Mononuclear cell (primary cell): ENCODE data around the gene GAK. TPM values are rescaled to one million over a fixed set of nuclear protein-coding genes. Genes with fewer than 3 reads are reported as not detected.
"Not testable (repeated sequence)": the region's sequence is repeated elsewhere in the genome, so short reads cannot be mapped to it uniquely, and the experiment has no call there.

Source experiments
- H3K27me3 ChIP-seq: 2 replicates; pipeline ENCODE4 v1.6.0; 2011; ENCODE audit warnings: low read length, control low read depth; ENCODE audit not compliant: insufficient read depth
- H3K4me1 ChIP-seq: 2 replicates; pipeline ENCODE4 v1.5.1; 2011; ENCODE audit warnings: mild to moderate bottlenecking, low read length, control low read depth; ENCODE audit not compliant: insufficient read depth
- H3K4me3 ChIP-seq: 2 replicates; pipeline ENCODE4 v1.5.1; 2011; ENCODE audit warnings: mild to moderate bottlenecking, low read length, moderate library complexity
- H3K9me3 ChIP-seq: 2 replicates; pipeline ENCODE4 v1.5.1; 2011; ENCODE audit warnings: low read depth, mild to moderate bottlenecking, control low read depth, low read length
- total RNA-seq: library from RNA; depleted of rRNA; stranded (reverse); fragments of >200 nt; gene quantifications from one replicate; pipeline ENCODE4 v1.2.3, GENCODE V29; 2012

The GAK gene
- total RNA-seq, 1 donor = 62.2 TPM

GRCh38 chr4:949656-950055 lies 17.5 kb upstream of the GAK start:
- Histone ChIP-seq H3K27me3 (no peaks in the 10 kb centered on the region), H3K4me1 (no peaks in the 10 kb centered on the region), H3K4me3 (no peak overlapping the region), H3K9me3 (no peaks in the 10 kb centered on the region)

DNA sequence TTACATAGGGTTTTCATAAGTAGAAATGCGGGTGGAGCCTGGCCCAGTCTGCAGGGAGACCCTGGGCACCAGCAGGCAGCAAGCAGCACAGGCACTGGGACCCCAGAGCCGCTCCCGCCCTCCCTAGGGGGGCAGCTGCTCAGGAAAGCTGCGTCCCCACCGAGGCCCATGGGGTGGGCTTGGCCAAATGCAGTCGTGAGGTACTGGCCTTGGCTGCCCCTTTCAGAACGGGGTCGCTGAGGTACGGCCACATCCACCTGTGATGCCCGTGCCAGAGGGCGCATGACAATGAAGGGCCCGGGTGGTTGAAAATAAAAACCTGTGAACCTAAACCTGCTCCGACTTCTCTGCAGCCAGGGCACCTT lies 16.8 kb upstream of the GAK start:
- no peaks in the 10 kb centered on the region for H3K4me1 ChIP-seq
- H3K27me3 ChIP-seq = no peaks in the 10 kb centered on the region
- H3K4me3 ChIP-seq = no peak overlapping the region
- H3K9me3 ChIP-seq = no peaks in the 10 kb centered on the region

DNA sequence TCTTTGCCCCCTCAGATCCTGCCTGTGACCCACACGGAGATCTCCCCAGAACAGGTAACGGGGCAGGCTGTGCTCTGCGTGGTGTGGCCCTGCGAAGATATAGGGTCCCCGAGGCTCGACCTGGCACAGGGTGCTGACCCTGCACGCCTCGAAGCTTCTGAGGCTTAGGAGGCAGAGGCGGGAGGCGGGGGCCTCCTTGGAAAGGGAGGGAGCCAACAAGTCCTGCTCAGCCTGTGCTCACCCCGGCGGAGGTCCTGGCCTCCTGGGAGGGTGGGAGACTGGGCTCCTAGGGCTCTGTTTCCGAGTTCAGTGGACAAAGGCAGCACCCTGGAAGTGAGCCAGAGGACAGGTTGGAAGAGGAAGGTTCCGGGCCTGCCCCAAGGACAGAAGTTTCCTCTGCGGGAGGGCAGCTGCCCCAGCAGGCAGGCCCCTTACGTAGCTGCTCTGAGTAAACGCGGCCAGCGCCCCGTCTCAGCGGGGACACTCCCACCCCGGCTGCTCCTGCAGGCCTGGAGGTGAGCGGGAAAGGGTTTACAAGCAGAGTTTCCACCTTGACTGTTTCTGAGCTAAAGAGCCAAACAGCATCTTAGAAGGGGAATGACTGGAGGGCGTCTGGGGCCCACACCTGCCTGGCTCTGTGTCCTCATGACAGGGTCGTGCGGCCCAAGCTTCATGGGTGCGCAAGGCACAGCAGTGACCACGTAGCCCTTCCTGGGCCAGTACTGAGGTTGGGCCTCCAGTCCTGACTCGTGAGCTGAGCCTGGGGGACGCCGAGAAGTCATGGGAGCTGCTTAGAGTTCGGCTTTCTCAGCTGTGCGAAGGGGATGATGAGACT lies 16.2 kb upstream of the GAK start:
- Histone ChIP-seq H3K27me3 (no peaks in the 10 kb centered on the region), H3K4me3 (no peak overlapping the region), H3K9me3 (no peaks in the 10 kb centered on the region), H3K4me1 (no peaks in the 10 kb centered on the region)

DNA sequence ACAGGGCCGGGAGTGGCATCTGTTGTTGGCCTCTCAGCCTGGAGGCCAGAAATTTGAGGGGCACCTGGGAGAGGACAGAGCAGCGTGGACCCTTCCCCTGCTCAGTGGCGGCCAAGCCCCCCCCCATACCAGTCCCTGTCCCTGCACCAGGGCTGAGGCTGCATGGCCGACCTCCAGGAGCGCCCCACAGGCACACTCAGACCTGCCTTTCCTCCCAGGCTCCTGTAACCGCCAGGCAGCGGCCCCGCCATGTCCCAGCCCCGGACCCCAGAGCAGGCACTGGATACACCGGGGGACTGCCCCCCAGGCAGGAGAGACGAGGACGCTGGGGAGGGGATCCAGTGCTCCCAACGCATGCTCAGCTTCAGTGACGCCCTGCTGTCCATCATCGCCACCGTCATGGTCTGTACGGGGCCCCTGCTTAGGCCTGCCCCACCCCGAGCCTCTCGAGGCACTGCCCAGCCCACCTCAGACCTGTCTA lies 15.4 kb upstream of the GAK start:
- Histone ChIP-seq H3K9me3 (no peaks in the 10 kb centered on the region), H3K27me3 (no peaks in the 10 kb centered on the region), H3K4me1 (no peaks in the 10 kb centered on the region), H3K4me3 (no peak overlapping the region)

DNA sequence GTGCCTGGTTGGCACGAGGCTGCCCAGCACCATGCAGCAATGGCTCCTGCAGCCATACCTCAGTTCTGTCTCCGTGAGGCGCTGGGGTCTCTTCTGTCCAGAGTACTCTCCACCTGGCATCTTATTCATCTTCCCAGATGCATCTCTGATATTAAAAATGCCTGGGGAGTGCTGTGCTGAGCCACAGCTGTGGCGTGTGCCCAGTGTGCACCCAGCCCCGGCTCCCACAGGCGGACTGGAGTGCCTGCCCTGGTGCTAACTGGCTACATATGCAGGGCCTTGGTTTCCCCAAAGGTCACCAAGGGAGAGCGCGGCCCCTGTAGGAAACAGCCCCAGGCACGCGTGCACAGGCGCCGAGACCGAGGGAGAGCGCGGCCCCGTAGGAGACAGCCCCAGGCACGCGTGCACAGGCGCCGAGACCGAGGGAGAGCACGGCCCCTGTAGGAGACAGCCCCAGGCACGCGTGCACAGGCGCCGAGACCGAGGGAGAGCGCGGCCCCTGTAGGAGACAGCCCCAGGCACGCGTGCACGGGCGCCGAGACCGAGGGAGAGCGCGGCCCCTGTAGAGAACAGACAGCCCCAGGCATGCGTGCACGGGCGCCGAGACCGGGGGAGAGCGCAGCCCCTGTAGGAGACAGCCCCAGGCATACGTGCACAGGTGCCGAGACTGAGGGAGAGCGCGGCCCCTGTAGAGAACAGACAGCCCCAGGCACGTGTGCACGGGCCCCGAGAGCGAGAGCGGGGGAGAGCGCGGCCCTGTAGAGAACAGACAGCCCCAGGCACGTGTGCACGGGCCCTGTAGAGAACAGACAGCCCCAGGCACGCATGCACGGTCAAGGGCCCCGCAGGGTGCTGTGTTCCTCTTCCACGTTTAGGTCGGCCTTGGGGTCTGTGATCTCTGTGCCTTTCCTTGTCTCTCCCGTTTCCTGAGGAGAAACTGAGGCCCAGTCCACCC lies 14.7 kb upstream of the GAK start:
- Histone ChIP-seq H3K27me3 (no peaks in the 10 kb centered on the region), H3K9me3 (no peaks in the 10 kb centered on the region), H3K4me3 (no peak overlapping the region), H3K4me1 (no peaks in the 10 kb centered on the region)

DNA sequence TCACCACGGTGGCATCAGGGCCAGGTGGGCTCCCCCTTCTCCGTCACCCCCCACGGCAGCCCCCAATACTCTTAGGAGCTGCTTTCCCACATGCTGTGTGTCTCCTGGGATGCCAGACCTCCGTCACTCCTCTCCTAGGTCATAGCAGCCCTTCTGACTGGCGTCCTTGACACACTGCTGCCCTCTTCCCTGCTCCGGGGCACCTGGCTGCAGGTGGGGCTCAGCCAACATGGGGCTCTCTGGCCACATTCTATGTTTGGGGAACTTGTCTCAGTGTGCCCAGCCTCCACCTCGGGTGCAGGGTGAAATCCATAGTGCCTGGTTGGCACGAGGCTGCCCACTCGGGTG lies 14.0 kb upstream of the GAK start:
- Histone ChIP-seq H3K4me3 (no peak overlapping the region), H3K4me1 (no peaks in the 10 kb centered on the region), H3K9me3 (no peaks in the 10 kb centered on the region), H3K27me3 (no peaks in the 10 kb centered on the region)

- Histone ChIP-seq H3K27me3 (no peaks in the 10 kb centered on the region), H3K4me3 (no peak overlapping the region), H3K4me1 (no peaks in the 10 kb centered on the region), H3K9me3 (no peaks in the 10 kb centered on the region)
Measured at GRCh38 chr4:945274-946102, 13.4 kb upstream of the GAK start.

DNA sequence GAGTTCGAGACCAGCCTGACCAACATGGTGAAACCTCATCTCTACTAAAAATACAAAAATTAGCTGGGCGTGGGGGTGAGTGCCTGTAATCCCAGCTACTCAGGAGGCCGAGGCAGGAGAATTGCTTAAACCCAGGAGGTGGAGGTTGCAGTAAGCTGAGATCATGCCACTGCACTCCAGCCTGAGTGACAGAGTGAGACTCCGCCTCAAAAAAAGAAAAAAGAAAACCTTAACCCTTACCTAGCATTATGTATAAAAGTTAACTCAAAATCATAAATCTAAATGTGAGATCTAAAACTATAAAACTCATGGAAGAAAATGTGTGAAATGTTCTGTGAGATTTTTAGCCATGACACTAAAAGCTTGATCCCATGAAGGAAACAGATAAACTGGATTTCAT lies 7.4 kb upstream of the GAK start:
- H3K4me1 ChIP-seq = peaks cover 24% of the 10 kb centered on the region
- H3K27me3 ChIP-seq, H3K9me3 ChIP-seq, H3K4me3 ChIP-seq: not testable (repeated sequence)

- Histone ChIP-seq H3K27me3 (no peaks in the 10 kb centered on the region), H3K4me3 (peak overlapping the region; percentile 64), H3K9me3 (no peaks in the 10 kb centered on the region), H3K4me1 (peaks cover 77% of the 10 kb centered on the region)
Measured at GRCh38 chr4:932713-933070, 576 bp upstream of the GAK start.

DNA sequence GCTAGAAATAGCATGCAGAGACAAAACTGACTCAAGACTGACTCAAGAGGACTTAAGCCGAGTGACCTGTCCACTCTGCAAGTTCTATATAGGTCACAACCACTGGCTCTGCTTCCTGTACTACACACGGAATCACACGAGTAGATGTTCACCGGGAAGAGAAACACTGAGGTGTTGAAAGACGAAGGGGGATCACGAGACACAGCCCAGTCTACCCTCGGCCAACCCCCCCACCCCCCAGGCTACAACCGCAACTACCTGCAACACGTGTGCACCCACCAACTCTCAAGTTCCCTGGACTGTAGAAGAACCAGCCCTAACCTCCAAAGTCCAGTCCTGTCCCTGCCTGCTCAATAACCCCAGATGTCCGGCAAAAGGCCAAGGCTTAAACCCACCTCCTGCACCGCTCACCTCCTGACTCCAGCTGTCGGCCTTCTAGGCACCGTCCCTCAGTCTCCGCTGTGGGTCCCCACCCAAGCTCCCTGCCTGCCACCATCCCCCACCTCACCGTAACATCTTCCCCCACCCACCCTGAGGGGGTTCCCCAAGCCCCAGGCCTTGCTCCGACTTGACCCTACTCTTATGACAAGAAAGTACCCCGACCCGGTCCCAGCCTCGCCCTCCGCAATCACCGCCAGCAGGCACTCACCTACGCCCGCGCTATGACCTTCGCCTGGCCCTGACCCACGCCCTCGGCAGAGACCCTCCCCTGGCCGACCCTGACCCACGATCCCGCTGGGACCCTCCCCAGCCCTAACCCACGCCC lies 739 bp downstream of the GAK start:
- Histone ChIP-seq H3K4me3 (peak overlapping the region; percentile 64), H3K4me1 (peaks cover 69% of the 10 kb centered on the region), H3K9me3 (no peaks in the 10 kb centered on the region), H3K27me3 (no peaks in the 10 kb centered on the region)

DNA sequence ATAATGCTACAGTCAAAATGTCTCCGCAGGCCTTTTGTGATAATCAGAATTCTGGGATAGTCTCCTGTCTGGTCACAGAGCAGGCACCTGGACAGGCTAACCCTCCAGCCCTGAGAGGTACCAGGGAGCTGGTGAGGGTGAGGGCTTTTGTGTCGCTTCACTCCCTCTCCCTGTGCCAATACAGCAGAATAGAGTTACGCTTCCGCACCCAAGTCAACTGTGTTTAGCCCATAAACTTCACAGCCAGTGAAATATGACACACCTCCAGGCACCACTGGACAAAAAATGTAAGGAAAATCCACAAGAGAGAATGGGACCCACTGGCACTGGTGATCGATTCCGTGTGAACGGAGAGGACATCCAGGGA lies 1.3 kb downstream of the GAK start:
- no peaks in the 10 kb centered on the region for H3K27me3 ChIP-seq
- H3K9me3 ChIP-seq = no peaks in the 10 kb centered on the region
- peak overlapping the region; percentile 64 for H3K4me3 ChIP-seq
- H3K4me1 ChIP-seq = peaks cover 69% of the 10 kb centered on the region

- Histone ChIP-seq H3K4me1 (peaks cover 73% of the 10 kb centered on the region), H3K9me3 (no peaks in the 10 kb centered on the region), H3K27me3 (no peaks in the 10 kb centered on the region), H3K4me3 (no peak overlapping the region)
Measured at GRCh38 chr4:930028-930551, 2.0 kb downstream of the GAK start.

- Histone ChIP-seq H3K4me1 (peaks cover 73% of the 10 kb centered on the region), H3K9me3 (no peaks in the 10 kb centered on the region), H3K4me3 (no peak overlapping the region), H3K27me3 (no peaks in the 10 kb centered on the region)
Measured at GRCh38 chr4:929096-929765, 2.9 kb downstream of the GAK start.

GRCh38 chr4:927566-927965 lies 4.5 kb downstream of the GAK start:
- H3K9me3 ChIP-seq, H3K4me3 ChIP-seq, H3K27me3 ChIP-seq: not testable (repeated sequence)
- peaks cover 75% of the 10 kb centered on the region for H3K4me1 ChIP-seq
